Transverse colon (tissue), 4 donors: ENCODE results near the gene SLC13A3. TPM values are rescaled to one million over a fixed set of nuclear protein-coding genes. Genes with fewer than 3 reads are reported as not detected.

Source experiments
- DNase-seq: peaks from one replicate; pipeline ENCODE4 v3.0.0-alpha.2; 2019
- H3K27ac ChIP-seq, 4 donors: fragments of 200-600 bp; sonication (generic); 2 replicates each; pipeline ENCODE4 v1.5.1; 2016 to 2018; ENCODE audit warnings: inconsistent platforms in 4 of 4
- H3K27me3 ChIP-seq: fragments of 200-600 bp; sonication (generic); 2 replicates; pipeline ENCODE4 v1.5.1; 2017; ENCODE audit warnings: inconsistent platforms
- H3K36me3 ChIP-seq, 4 donors: fragments of 200-600 bp; sonication (generic); 2 replicates each; pipeline ENCODE4 v1.5.1; 2017 to 2019; ENCODE audit warnings: inconsistent platforms in 4 of 4
- H3K4me1 ChIP-seq, 4 donors: fragments of 200-600 bp; sonication (generic); 2 replicates each; pipeline ENCODE4 v1.5.1; 2017 to 2020; ENCODE audit warnings: inconsistent platforms in 4 of 4
- H3K4me3 ChIP-seq, 4 donors: fragments of 200-600 bp; sonication (generic); 1 replicate in 1 of 4; 2 replicates in 3 of 4; pipeline versions ENCODE4 v1.5.1 to v1.6.1; 2017 to 2019; ENCODE audit warnings: inconsistent platforms in 4 of 4
- H3K9me3 ChIP-seq, 2 donors: fragments of 200-600 bp; sonication (generic); 2 replicates each; pipeline ENCODE4 v1.5.1; 2017 to 2019; ENCODE audit warnings: inconsistent platforms in 2 of 2
- CTCF ChIP-seq, 5 experiments: fragments of 200-600 bp in 3 of 5; fragments of 450-650 bp in 2 of 5; sonication (generic) in 3 of 5; IDR thresholded peaks; 1 replicate in 2 of 5; 2 replicates in 3 of 5; pipeline ENCODE4 v1.5.1; 2016 to 2017; ENCODE audit warnings: antibody characterized with exemption in 5 of 5, inconsistent platforms in 3 of 5, mild to moderate bottlenecking in 2 of 5, moderate library complexity in 1 of 5
- EP300 ChIP-seq: sonication (generic); formaldehyde crosslinking; IDR thresholded peaks from one replicate; pipeline ENCODE4 v1.6.1; 2017; ENCODE audit warnings: antibody characterized with exemption, low read depth
- POLR2A ChIP-seq: fragments of 450-650 bp; IDR thresholded peaks from one replicate; pipeline ENCODE4 v1.6.1; 2016; ENCODE audit warnings: antibody characterized with exemption, mild to moderate bottlenecking, moderate library complexity
- POLR2AphosphoS5 ChIP-seq, 3 donors: sonication (generic); formaldehyde crosslinking; IDR thresholded peaks; one replicate each; pipeline ENCODE4 v1.6.1; 2016; ENCODE audit warnings: antibody characterized with exemption in 3 of 3
- WGBS, 2 donors: methylation state at CpG; one replicate each; pipeline ENCODE4 v1.1.5; 2018; ENCODE audit warnings: low coverage in 1 of 2; 5-methylcytosine and 5-hydroxymethylcytosine counted together
- in situ Hi-C, 4 donors: fragments of 200-750 bp; cut with MboI; loops; one replicate each; pipeline versions ENCODE4 v1.15.0 to v1.15.1; 2017; ENCODE audit warnings: low sequenced_read_pairs in 3 of 4, low pct_ligation_motif_present in 1 of 4, low pct_unique_long_range_greater_than_20kb in 1 of 4
- intact Hi-C: fragments of 100-400 bp; cut with DNase I; formaldehyde crosslinking; loops from one replicate; pipeline ENCODE4 v1.15.1; 2023; ENCODE audit warnings: low total_unique reads
- total RNA-seq, 4 donors: library from RNA; depleted of rRNA; stranded (reverse); fragments of >200 nt; gene quantifications; one replicate each; pipeline ENCODE4 v1.1.0, GENCODE V29; 2016

SLC13A3 gene
- total RNA-seq, 4 donors from 2014 or later, result 0.14 to 0.48 TPM; not detected in 2

DNA sequence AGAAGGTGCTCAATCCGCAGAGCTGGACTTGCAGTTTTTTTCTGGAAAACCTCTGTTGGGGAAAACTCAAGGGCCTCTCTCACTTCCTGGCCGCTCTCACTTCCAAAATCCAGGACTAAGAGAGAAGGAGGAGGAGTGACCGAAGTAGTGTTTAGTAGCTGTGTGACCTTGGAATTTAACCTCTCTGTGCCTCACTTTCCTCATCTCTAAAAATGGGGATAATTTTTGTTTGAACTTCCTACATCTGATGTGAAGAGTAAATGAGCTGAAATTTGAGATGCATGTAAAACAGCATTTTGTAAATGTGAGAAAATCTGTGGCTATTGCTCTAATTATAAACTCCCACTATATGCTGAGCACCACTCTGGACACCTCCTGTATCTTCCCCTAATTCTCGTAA, 5.1 kb downstream of the SLC13A3 start:
- Histone ChIP-seq H3K4me3 (no peak overlapping the region), H3K27me3 (peaks cover 17% of the 10 kb centered on the region), H3K27ac (no peak overlapping the region), H3K36me3 (no peaks in the 10 kb centered on the region), H3K9me3 (no peaks in the 10 kb centered on the region), H3K4me1 (peaks cover 0 to 1% (median 0%) of the 10 kb centered on the region in 4 donors)
- in situ Hi-C loops, result no loop called here
- no peak for DNase-seq
- intact Hi-C loops, result no loop called here
- TF ChIP-seq EP300 (no peak), POLR2AphosphoS5 (IDR thresholded peaks at IDR 0.05) (no peak)
- WGBS, 2 donors, result 64 to 66% methylated on average over 4 of the region's 4 CpGs

DNA sequence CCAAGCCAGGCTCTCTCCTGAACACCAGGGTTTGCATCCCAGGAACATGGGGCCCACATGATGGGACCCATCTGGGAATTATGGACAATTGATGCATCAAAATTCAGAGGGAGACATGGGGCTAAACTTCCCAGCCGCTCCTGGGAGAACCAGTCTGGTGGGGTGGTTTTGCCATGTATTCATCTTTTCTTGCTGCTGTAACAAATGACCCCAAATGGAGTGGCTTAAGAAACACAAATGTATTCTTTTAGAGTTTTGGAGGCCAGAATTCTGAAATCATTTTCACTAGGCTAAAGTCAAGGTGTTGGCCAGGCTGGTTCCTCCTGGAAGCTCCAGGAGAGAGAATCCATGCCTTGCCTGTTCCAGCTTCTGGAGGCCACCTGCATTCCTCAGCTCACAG, 6.5 kb downstream of the SLC13A3 start:
- 86% methylated on average over 1 of the region's 1 CpG; no CpG with 5 or more reads in 1 of the 2 donors for WGBS, 2 donors
- in situ Hi-C loops (no loop called here), intact Hi-C loops (no loop called here)
- no peaks in the 10 kb centered on the region for H3K36me3 ChIP-seq
- H3K27ac ChIP-seq, result no peak overlapping the region
- no peaks in the 10 kb centered on the region for H3K4me1 ChIP-seq
- no peak for DNase-seq
- no peak overlapping the region for H3K4me3 ChIP-seq
- no peaks in the 10 kb centered on the region for H3K9me3 ChIP-seq
- TF ChIP-seq EP300 (no peak), CTCF (IDR thresholded peaks at IDR 0.05) (no peak), POLR2AphosphoS5 (IDR thresholded peaks at IDR 0.05) (no peak), POLR2A (no peak)
- peaks cover 3% of the 10 kb centered on the region for H3K27me3 ChIP-seq

DNA sequence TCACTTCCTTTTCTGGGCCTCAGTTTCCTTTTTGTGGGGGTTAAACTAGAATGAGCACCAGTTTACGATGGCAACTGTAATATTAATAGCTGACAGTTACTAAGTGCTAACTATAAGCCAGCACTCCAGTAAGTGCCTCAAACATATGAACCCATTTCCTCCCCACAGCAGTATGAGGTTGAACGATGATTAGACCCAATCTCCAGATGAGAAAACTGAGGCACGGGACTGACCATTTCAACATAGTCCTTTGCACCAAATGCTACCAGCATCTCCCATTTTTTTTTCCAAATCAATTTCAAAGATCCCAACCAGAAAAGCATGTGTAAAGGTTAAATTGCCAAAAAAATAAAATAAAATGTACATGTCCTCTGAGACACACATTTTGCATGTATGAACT, 7.1 kb downstream of the SLC13A3 start:
- Histone ChIP-seq H3K27ac (no peak overlapping the region), H3K9me3 (no peaks in the 10 kb centered on the region), H3K4me1 (no peaks in the 10 kb centered on the region), H3K36me3 (no peaks in the 10 kb centered on the region), H3K27me3 (no peaks in the 10 kb centered on the region), H3K4me3 (no peak overlapping the region)
- intact Hi-C loops (no loop called here), in situ Hi-C loops (no loop called here)
- WGBS, 2 donors, result 94 to 100% methylated on average over 2 to 3 of the region's 3 CpGs
- TF ChIP-seq EP300 (no peak), POLR2A (no peak), POLR2AphosphoS5 (IDR thresholded peaks at IDR 0.05) (no peak)
- DNase-seq, result no peak

- 66 to 70% methylated on average over 4 to 5 of the region's 5 CpGs for WGBS, 2 donors
- intact Hi-C loops, result no loop called here
- H3K4me3 ChIP-seq, result no peak overlapping the region
- no peaks in the 10 kb centered on the region for H3K9me3 ChIP-seq
- no peaks in the 10 kb centered on the region for H3K36me3 ChIP-seq
- no peak for DNase-seq
- H3K27me3 ChIP-seq, result no peaks in the 10 kb centered on the region
- no peak for TF ChIP-seq POLR2AphosphoS5 (IDR thresholded peaks at IDR 0.05)
- TF ChIP-seq EP300, result no peak
- no peak for TF ChIP-seq CTCF (IDR thresholded peaks at IDR 0.05)
- no peak for TF ChIP-seq POLR2A
- in situ Hi-C loops, result no loop called here
- H3K27ac ChIP-seq, result no peak overlapping the region
- no peaks in the 10 kb centered on the region for H3K4me1 ChIP-seq
Measured at GRCh38 chr20:46642969-46643343, 8.3 kb downstream of the SLC13A3 start.

DNA sequence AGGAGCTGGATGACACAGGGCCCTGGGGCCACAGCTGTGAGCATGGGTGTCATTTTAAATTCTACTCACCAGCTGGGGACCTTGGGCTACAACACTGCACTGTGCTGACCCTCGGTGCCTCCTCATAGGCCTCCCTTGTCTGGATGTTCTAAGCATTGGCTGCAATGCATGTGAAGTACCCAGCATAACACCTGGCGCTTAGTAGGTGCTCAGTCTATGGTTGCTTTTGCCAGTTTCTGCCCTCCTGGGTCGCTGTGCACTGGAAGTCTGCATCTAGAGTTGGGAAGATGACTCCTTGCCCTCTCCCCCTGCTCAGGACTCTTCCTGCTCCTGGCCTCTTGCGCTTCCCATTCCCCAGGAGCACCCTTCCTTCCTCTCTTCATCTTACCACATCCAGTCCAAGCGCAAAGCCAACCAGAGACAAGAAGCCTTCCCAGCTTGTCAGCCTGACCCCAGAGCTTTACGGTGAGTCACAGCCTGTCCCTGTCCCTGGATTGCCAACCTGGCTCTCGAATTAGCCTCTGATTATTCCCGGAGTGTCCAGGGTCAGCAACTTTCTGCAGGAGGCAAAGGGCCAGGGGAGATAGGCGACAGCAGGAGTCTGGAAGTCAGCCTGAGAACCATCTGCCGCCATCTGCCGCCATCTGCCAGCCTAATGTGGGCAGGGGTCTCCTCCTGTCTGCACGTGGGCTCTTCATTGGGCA, 8.8 kb downstream of the SLC13A3 start:
- Histone ChIP-seq H3K27me3 (no peaks in the 10 kb centered on the region), H3K27ac (no peak overlapping the region), H3K9me3 (no peaks in the 10 kb centered on the region), H3K36me3 (no peaks in the 10 kb centered on the region), H3K4me1 (no peaks in the 10 kb centered on the region), H3K4me3 (no peak overlapping the region)
- in situ Hi-C loops (no loop called here), intact Hi-C loops (no loop called here)
- TF ChIP-seq CTCF (IDR thresholded peaks at IDR 0.05) (no peak), POLR2A (no peak), POLR2AphosphoS5 (IDR thresholded peaks at IDR 0.05) (no peak), EP300 (no peak)
- no peak for DNase-seq
- WGBS, 2 donors, result 77% methylated on average over 12 of the region's 12 CpGs; no CpG with 5 or more reads in 1 of the 2 donors
